Measurements from ENCODE around the gene PALB2. TPM values are rescaled to one million over a fixed set of nuclear protein-coding genes. Genes with fewer than 3 reads are reported as not detected.

The PALB2 gene
- polyA plus RNA-seq (2011; rRNA removed): 14.7 and 17.4 TPM in 2 replicates
- 4.1 and 4.2 TPM in 2 replicates for polyA plus RNA-seq (2012; cell fraction: cytosol; rRNA removed)
- polyA plus RNA-seq (2012; cell fraction: nucleus; rRNA removed): 3.0 and 5.9 TPM in 2 replicates
- polyA plus RNA-seq (2017; fragmentation: RNase III; extraction: RNeasy Plus Mini Kit Qiagen cat#74134 plus additional on column Dnase treatment): 11.9 to 15.0 TPM (median 13.9 TPM) in 3 replicates
- 13.9 and 16.6 TPM in 2 replicates for polyA minus RNA-seq (2011; rRNA and poly(A)+ RNA removed)

- POLR2A ChIA-PET: no interaction called here
- ATAC-seq (peak; percentile 100), FAIRE-seq (no peak), DNase-seq (ENCODE audit: low read depth in 1 of 2, low spot score in 1 of 2) (peak; percentile 95)
- Histone ChIP-seq H3K4me2 (peak within 1 kb of the TSS; percentile 99), H3K4me3 (peak within 1 kb of the TSS; percentile 84), H3K27ac (peak within 1 kb of the TSS; percentile 79 to 97), H3K4me1 (peaks cover 16% of the 10 kb centered on the region; the same call in 2 of the 3 replicates), H3K9me3 (no peaks in the 10 kb centered on the region)
- CTCF ChIA-PET: interaction anchor here (0.7 to 1.8 kb wide), 6 partner anchors 8 to 45 kb away, joined by 3 to 8 read pairs (median 3); partner anchors contain the start of gene NDUFAB1
- WGBS (ENCODE audit: missing lambda C conversion rate): 2% methylated on average over 56 of the region's 64 CpGs
- TF ChIP-seq MYC (IDR thresholded peaks at IDR 0.05; ENCODE audit: borderline replicate concordance, low read length) (peak; percentile 84), CTCF (IDR thresholded peaks at IDR 0.05) (no peak), FOSB (CRISPR knock-in tag; IDR thresholded peaks at IDR 0.05) (no peak), ELK1 (IDR thresholded peaks at IDR 0.05; ENCODE audit: low read depth, low read length) (no peak), POLR2A (IDR thresholded peaks at IDR 0.05; ENCODE audit: low read length) (peak; percentile 57), MAX (IDR thresholded peaks at IDR 0.05) (peak; percentile 92), PHF8 (IDR thresholded peaks at IDR 0.05; ENCODE audit: borderline replicate concordance, low read depth) (peak; percentile 74), E2F6 (IDR thresholded peaks at IDR 0.05; ENCODE audit: borderline replicate concordance, low read depth) (peak; percentile 95), USF2 (IDR thresholded peaks at IDR 0.05) (peak; percentile 84), ESRRA (IDR thresholded peaks at IDR 0.05; ENCODE audit: borderline replicate concordance, low read length) (no peak), CEBPB (IDR thresholded peaks at IDR 0.05) (no peak), CHD4 (IDR thresholded peaks at IDR 0.05; ENCODE audit: borderline replicate concordance) (no peak), JUN (IDR thresholded peaks at IDR 0.05) (peak; percentile 63 to 64; a peak in 3 of 5 replicates), BCL3 (IDR thresholded peaks at IDR 0.05) (peak; percentile 59; the same call in 1 of the 3 replicates), KDM5A (IDR thresholded peaks at IDR 0.05) (peak; percentile 80), NFE2L2 (conservative IDR thresholded peaks at IDR 0.05; ENCODE audit: low read length) (no peak), FOXS1 (CRISPR knock-in tag; IDR thresholded peaks at IDR 0.05) (no peak)
These were observed at the start of gene PALB2, which contains the start of gene DCTN5 for GRCh38 chr16:23640931-23641765. PALB2 (minus strand) TSS chr16:23641310; CDS start chr16:23641157, 153 bp downstream. DCTN5 (plus strand) TSS chr16:23641466; CDS start chr16:23641543, 77 bp downstream.

Measured in A549 (cell line).